Panc1 (cell line): ENCODE measurements around the gene NDNF. TPM values are rescaled to one million over a fixed set of nuclear protein-coding genes. Genes with fewer than 3 reads are reported as not detected.

ENCODE experiments used
- ATAC-seq: fragments of 200-7000 bp; cut with Tn5 transposase; 2 replicates; pipeline ENCODE4 v1.9.1; 2020; ENCODE audit warnings: mild to moderate bottlenecking, moderate library complexity
- BruUV-seq: library from RNA; stranded (reverse); fragments of 400-500 nt; replicated peaks from 2 replicates; lab custom pipeline; 2021; lab: Mats Ljungman, UMichigan
- CTCF ChIA-PET: fragments of 300-600 bp; sonication (Branson Sonifier 250); formaldehyde crosslinking; loops from one replicate; lab custom pipeline; 2022; ENCODE audit warnings: antibody characterized with exemption; lab: Charles Lee
- POLR2A ChIA-PET: fragments of 300-600 bp; sonication (Branson Sonifier 250); formaldehyde crosslinking; loops from one replicate; lab custom pipeline; 2022; ENCODE audit warnings: antibody characterized with exemption; lab: Charles Lee
- DNase-seq: peaks from one replicate; pipeline ENCODE4 v3.0.0-alpha.2; 2010; ENCODE audit warnings: low read depth, low spot score
- H3K27ac ChIP-seq: 2 replicates; pipeline ENCODE4 v1.5.1; 2011; ENCODE audit warnings: mild to moderate bottlenecking, low read length, inconsistent platforms
- H3K27me3 ChIP-seq: fragments of 200-500 bp; sonication (Bioruptor generic); 2 replicates; pipeline ENCODE4 v1.6.0; 2014; ENCODE audit warnings: low read length, inconsistent platforms; ENCODE audit not compliant: control insufficient read depth, insufficient read depth
- H3K36me3 ChIP-seq: fragments of 200-500 bp; sonication (Bioruptor generic); 2 replicates; pipeline ENCODE4 v1.5.1; 2014; ENCODE audit warnings: inconsistent platforms, mild to moderate bottlenecking, low read length, moderate library complexity; ENCODE audit not compliant: control insufficient read depth, insufficient read depth
- H3K4me1 ChIP-seq: 2 replicates; pipeline ENCODE4 v1.5.1; 2011; ENCODE audit warnings: inconsistent platforms, mild to moderate bottlenecking, low read length, moderate library complexity; ENCODE audit not compliant: control insufficient read depth, insufficient read depth
- H3K4me3 ChIP-seq, 2 experiments: 2 replicates each; pipeline ENCODE4 v1.5.1; 2011 to 2012; ENCODE audit warnings: low read depth in 2 of 2, low read length in 2 of 2, mild to moderate bottlenecking in 2 of 2, inconsistent platforms in 1 of 2, moderate library complexity in 1 of 2
- H3K9me3 ChIP-seq: fragments of 200-500 bp; sonication (Bioruptor generic); 2 replicates; pipeline ENCODE4 v1.5.1; 2014; ENCODE audit warnings: low read depth, mild to moderate bottlenecking, inconsistent platforms, low read length, moderate library complexity; ENCODE audit not compliant: control insufficient read depth, insufficient read depth
- POLR2AphosphoS5 ChIP-seq: IDR thresholded peaks from 2 replicates; pipeline ENCODE4 v1.6.1; 2012; ENCODE audit warnings: mild to moderate bottlenecking, low read depth, low read length, moderate library complexity
- SIN3A ChIP-seq: IDR thresholded peaks from 2 replicates; pipeline ENCODE4 v1.6.1; 2012; ENCODE audit warnings: low read depth, mild to moderate bottlenecking, low read length, moderate library complexity, borderline replicate concordance; ENCODE audit not compliant: insufficient read depth
- TCF7L2 ChIP-seq: IDR thresholded peaks from 2 replicates; pipeline ENCODE4 v1.6.1; 2011; ENCODE audit warnings: mild to moderate bottlenecking, low read depth, low read length, inconsistent platforms
- in situ Hi-C: cut with HindIII; loops from 2 replicates; pipeline ENCODE4 v1.10.0; 2016; ENCODE audit warnings: low sequenced_read_pairs, low pct_unique_long_range_greater_than_20kb
- intact Hi-C: fragments of 100-400 bp; cut with micrococcal nuclease; formaldehyde crosslinking; loops from one replicate; pipeline ENCODE4 v1.10.0; 2022; ENCODE audit not compliant: unreplicated experiment
- total RNA-seq: library from RNA; stranded (reverse); gene quantifications from one replicate; pipeline ENCODE4 v1.2.1, GENCODE V29; 2021; ENCODE audit not compliant: unreplicated experiment
- TF ChIP-seq, protein P1 (sequence below): fragments of 450-650 bp; IDR thresholded peaks from 2 replicates; pipeline ENCODE4 v1.5.1; 2017; ENCODE audit warnings: mild to moderate bottlenecking
- TF ChIP-seq, protein P2 (sequence below), 2 experiments: IDR thresholded peaks; 2 replicates each; pipeline ENCODE4 v1.6.1; 2011 to 2012; ENCODE audit warnings: low read depth in 2 of 2, control low read depth in 1 of 2, low read length in 1 of 2, mild to moderate bottlenecking in 1 of 2, moderate library complexity in 1 of 2; ENCODE audit not compliant: insufficient read depth in 1 of 2

The NDNF gene
- total RNA-seq, 1 experiment from 2014 or later: 0.10 TPM

DNA sequence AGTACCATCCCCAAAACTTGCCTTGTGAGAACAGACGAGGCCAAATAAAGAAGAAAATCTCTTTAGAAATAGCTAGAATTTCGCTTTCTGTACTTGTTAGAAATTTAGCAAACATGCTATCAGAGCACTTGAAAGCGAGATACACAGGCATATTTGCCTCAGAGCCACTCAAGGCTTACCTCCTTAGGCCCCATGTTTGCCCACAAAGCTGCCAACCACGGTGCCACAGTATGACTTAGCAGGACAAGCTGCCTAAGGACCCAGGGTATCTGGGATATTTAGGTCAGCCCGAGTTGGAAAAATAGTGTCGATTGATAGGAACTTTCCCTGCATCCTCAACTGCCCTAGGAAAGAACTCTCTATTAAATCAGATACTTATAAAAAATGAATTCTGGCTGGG lies 24.2 kb downstream of the NDNF start:
- no peak for ATAC-seq
- intact Hi-C loops: no loop called here
- Histone ChIP-seq H3K4me1 (no peaks in the 10 kb centered on the region), H3K36me3 (no peaks in the 10 kb centered on the region), H3K4me3 (no peak overlapping the region), H3K27ac (no peak overlapping the region), H3K27me3 (no peaks in the 10 kb centered on the region), H3K9me3 (no peaks in the 10 kb centered on the region)
- CTCF ChIA-PET: no interaction called here
- DNase-seq: no peak
- POLR2A ChIA-PET: no interaction called here
- no TSS peak for BruUV-seq
- in situ Hi-C loops: no loop called here
- TF ChIP-seq SIN3A (no peak), POLR2AphosphoS5 (no peak), TCF7L2 (no peak)
- TF ChIP-seq, protein P1, sequence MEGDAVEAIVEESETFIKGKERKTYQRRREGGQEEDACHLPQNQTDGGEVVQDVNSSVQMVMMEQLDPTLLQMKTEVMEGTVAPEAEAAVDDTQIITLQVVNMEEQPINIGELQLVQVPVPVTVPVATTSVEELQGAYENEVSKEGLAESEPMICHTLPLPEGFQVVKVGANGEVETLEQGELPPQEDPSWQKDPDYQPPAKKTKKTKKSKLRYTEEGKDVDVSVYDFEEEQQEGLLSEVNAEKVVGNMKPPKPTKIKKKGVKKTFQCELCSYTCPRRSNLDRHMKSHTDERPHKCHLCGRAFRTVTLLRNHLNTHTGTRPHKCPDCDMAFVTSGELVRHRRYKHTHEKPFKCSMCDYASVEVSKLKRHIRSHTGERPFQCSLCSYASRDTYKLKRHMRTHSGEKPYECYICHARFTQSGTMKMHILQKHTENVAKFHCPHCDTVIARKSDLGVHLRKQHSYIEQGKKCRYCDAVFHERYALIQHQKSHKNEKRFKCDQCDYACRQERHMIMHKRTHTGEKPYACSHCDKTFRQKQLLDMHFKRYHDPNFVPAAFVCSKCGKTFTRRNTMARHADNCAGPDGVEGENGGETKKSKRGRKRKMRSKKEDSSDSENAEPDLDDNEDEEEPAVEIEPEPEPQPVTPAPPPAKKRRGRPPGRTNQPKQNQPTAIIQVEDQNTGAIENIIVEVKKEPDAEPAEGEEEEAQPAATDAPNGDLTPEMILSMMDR: no peak
- TF ChIP-seq, protein P2, sequence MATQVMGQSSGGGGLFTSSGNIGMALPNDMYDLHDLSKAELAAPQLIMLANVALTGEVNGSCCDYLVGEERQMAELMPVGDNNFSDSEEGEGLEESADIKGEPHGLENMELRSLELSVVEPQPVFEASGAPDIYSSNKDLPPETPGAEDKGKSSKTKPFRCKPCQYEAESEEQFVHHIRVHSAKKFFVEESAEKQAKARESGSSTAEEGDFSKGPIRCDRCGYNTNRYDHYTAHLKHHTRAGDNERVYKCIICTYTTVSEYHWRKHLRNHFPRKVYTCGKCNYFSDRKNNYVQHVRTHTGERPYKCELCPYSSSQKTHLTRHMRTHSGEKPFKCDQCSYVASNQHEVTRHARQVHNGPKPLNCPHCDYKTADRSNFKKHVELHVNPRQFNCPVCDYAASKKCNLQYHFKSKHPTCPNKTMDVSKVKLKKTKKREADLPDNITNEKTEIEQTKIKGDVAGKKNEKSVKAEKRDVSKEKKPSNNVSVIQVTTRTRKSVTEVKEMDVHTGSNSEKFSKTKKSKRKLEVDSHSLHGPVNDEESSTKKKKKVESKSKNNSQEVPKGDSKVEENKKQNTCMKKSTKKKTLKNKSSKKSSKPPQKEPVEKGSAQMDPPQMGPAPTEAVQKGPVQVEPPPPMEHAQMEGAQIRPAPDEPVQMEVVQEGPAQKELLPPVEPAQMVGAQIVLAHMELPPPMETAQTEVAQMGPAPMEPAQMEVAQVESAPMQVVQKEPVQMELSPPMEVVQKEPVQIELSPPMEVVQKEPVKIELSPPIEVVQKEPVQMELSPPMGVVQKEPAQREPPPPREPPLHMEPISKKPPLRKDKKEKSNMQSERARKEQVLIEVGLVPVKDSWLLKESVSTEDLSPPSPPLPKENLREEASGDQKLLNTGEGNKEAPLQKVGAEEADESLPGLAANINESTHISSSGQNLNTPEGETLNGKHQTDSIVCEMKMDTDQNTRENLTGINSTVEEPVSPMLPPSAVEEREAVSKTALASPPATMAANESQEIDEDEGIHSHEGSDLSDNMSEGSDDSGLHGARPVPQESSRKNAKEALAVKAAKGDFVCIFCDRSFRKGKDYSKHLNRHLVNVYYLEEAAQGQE (IDR thresholded peaks at IDR 0.05; ENCODE audit: insufficient read depth in 1 of 2, low read depth in 2 of 2, low read length in 1 of 2): no peak

DNA sequence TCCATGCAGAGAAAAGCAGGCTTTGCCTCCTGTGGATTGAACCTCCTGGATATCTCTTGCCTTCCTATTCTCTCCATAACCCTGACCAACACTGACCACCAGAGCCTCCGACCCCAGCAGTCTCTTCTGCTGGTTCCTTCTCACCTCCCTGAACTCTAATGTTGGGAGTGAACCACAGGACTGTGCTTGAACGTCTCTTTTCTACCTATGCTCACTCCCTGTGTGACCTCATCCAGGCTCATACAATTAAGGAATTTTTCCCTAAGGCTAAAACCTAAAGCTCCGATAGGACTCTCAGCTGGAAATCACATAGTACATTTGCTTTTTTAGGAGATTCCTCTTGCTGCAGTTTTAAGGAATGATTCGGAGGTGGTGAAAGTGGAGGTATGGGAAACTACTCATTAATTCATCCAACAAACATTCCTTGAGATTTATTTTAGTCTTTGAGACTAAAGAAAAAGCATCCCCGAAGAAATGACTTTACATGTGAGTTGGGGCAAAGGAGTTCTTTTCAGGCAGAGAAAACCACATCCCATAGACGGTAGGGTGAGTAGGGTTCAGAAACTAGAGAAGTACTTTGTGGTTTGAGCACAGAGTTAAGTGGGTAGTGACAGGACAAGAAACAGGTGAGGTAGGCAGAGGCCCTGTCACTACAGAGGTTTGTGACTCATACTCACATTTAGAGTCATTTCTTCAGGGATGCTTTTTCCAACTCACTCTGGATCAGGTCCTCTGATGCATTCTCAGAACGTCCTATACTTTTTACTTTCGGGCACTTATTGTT lies 30.8 kb downstream of the NDNF start:
- Histone ChIP-seq H3K4me3 (no peak overlapping the region), H3K36me3 (no peaks in the 10 kb centered on the region), H3K9me3 (no peaks in the 10 kb centered on the region), H3K4me1 (no peaks in the 10 kb centered on the region), H3K27me3 (no peaks in the 10 kb centered on the region), H3K27ac (no peak overlapping the region)
- ATAC-seq (no peak), DNase-seq (no peak)
- TF ChIP-seq SIN3A (no peak), TCF7L2 (no peak), POLR2AphosphoS5 (no peak)
- TF ChIP-seq, protein P1: no peak
- TF ChIP-seq, protein P2 (IDR thresholded peaks at IDR 0.05; ENCODE audit: insufficient read depth in 1 of 2, low read depth in 2 of 2, low read length in 1 of 2): no peak
- ChIA-PET CTCF (no interaction called here), POLR2A (no interaction called here)
- in situ Hi-C loops (no loop called here), intact Hi-C loops (no loop called here)
- BruUV-seq: no TSS peak
